Right renal pelvis (tissue), 4 donors: ENCODE measurements around the gene FRG2B. TPM values are rescaled to one million over a fixed set of nuclear protein-coding genes. Genes with fewer than 3 reads are reported as not detected.
"Not testable (repeated sequence)": the region's sequence is repeated elsewhere in the genome, so short reads cannot be mapped to it uniquely, and the experiment has no call there.

Experiments
- DNase-seq, 4 donors: peaks; one replicate each; pipeline ENCODE4 v3.0.0-alpha.2; 2013; ENCODE audit warnings: low read depth in 4 of 4, low spot score in 3 of 4, missing footprints in 1 of 4
- polyA plus RNA-seq, 4 donors: library from polyadenylated mRNA; unstranded; fragments of 120-200 nt; gene quantifications; one replicate each; pipeline ENCODE4 v1.2.1, GENCODE V29; 2013; ENCODE audit not compliant: insufficient read length in 4 of 4

The FRG2B gene
- polyA plus RNA-seq, 4 donors: not detected

- no peak for DNase-seq
These were observed 25.9 kb downstream of the FRG2B start for GRCh38 chr10:133600657-133601056.

GRCh38 chr10:133599869-133600268 lies 26.7 kb downstream of the FRG2B start:
- not testable (repeated sequence) for DNase-seq

GRCh38 chr10:133592716-133593115 lies 33.9 kb downstream of the FRG2B start:
- DNase-seq: no peak

GRCh38 chr10:133590970-133591359 lies 35.6 kb downstream of the FRG2B start:
- DNase-seq: no peak

GRCh38 chr10:133590226-133590969 lies 36.2 kb downstream of the FRG2B start:
- no peak for DNase-seq

GRCh38 chr10:133577037-133577436 lies 49.6 kb downstream of the FRG2B start:
- not testable (repeated sequence) for DNase-seq

Other genes with a start within 250 kb of the FRG2B start
- gene PAOX, start 247.5 kb downstream of the FRG2B start, polyA plus RNA-seq: 1 to 10 TPM; 5.5 to 7.6 (median 5.8) TPM
- gene MTG1, start 232.6 kb downstream of the FRG2B start, polyA plus RNA-seq: 10 to 100 TPM; 63.9 to 73.6 (median 67.1) TPM
- 1 to 10 TPM; 3.9 to 5.1 (median 4.5) TPM for gene SPRN, start 202.2 kb downstream of the FRG2B start, polyA plus RNA-seq
- 1 to 10 TPM; 1.1 to 2.8 (median 1.7) TPM for gene SCART1, start 172.8 kb downstream of the FRG2B start, polyA plus RNA-seq
- 1 to 10 TPM in 3 of 4 donors, under 1 TPM in 1; 0.46 to 2.5 (median 1.7) TPM for gene CYP2E1, start 99.4 kb downstream of the FRG2B start, polyA plus RNA-seq
- under 1 TPM in 3 of 4 donors, not detected in 1; 0.22 to 0.65 (median 0.42) TPM for gene SYCE1, start 61.2 kb downstream of the FRG2B start, polyA plus RNA-seq